GM12801 (cell line): Measurements from ENCODE around the gene AKAP13.

ENCODE experiments used
- CTCF ChIP-seq: IDR thresholded peaks from one replicate; pipeline ENCODE4 v1.5.1; 2011; ENCODE audit warnings: control low read depth; ENCODE audit not compliant: insufficient read length; ENCODE audit errors: extremely low read depth

Gene AKAP13

GRCh38 chr15:85753791-85754452 lies 373.5 kb downstream of the AKAP13 start:
- no peak for TF ChIP-seq CTCF

- no peak for TF ChIP-seq CTCF
These were observed 374.6 kb downstream of the AKAP13 start for GRCh38 chr15:85754989-85755388.

GRCh38 chr15:85755471-85755870 lies 375.1 kb downstream of the AKAP13 start:
- no peak for TF ChIP-seq CTCF

- no peak for TF ChIP-seq CTCF
These were observed 375.5 kb downstream of the AKAP13 start for GRCh38 chr15:85755942-85756341.

- TF ChIP-seq CTCF: no peak
These were observed 376.1 kb downstream of the AKAP13 start for GRCh38 chr15:85756411-85757072.

GRCh38 chr15:85757073-85757938 lies 376.9 kb downstream of the AKAP13 start:
- TF ChIP-seq CTCF: no peak

GRCh38 chr15:85757939-85758654 lies 377.7 kb downstream of the AKAP13 start:
- no peak for TF ChIP-seq CTCF
